SJSA1 (cell line): ENCODE measurements around the gene KCNIP1. TPM values are rescaled to one million over a fixed set of nuclear protein-coding genes. Genes with fewer than 3 reads are reported as not detected.
"Not testable (repeated sequence)": the region's sequence is repeated elsewhere in the genome, so short reads cannot be mapped to it uniquely, and the experiment has no call there.

ENCODE experiments used
- DNase-seq, 2 experiments: peaks; one replicate each; pipeline ENCODE4 v3.0.0-alpha.2; 2015 to 2020; ENCODE audit warnings: low spot score in 2 of 2, low read depth in 1 of 2
- H3K27ac ChIP-seq: fragments of 250-450 bp; sonication (Bioruptor Pico); 2 replicates; pipeline ENCODE4 v1.5.1; 2020; ENCODE audit warnings: mild to moderate bottlenecking, moderate library complexity
- H3K27me3 ChIP-seq: fragments of 250-450 bp; sonication (Bioruptor Pico); replicated peaks from 2 replicates; pipeline ENCODE4 v1.5.1; 2020; ENCODE audit warnings: mild to moderate bottlenecking, moderate library complexity
- H3K36me3 ChIP-seq: fragments of 250-450 bp; sonication (Bioruptor Pico); 2 replicates; pipeline ENCODE4 v1.5.1; 2020; ENCODE audit warnings: mild to moderate bottlenecking
- H3K4me1 ChIP-seq: fragments of 250-450 bp; sonication (Bioruptor Pico); replicated peaks from 2 replicates; pipeline ENCODE4 v1.6.1; 2021; ENCODE audit warnings: mild to moderate bottlenecking
- H3K4me3 ChIP-seq: fragments of 250-450 bp; sonication (Bioruptor Pico); 2 replicates; pipeline ENCODE4 v1.5.1; 2020; ENCODE audit warnings: mild to moderate bottlenecking
- H3K9me3 ChIP-seq: fragments of 250-450 bp; sonication (Bioruptor Pico); replicated peaks from 2 replicates; pipeline ENCODE4 v1.5.1; 2020; ENCODE audit warnings: mild to moderate bottlenecking
- total RNA-seq: library from RNA; depleted of rRNA; stranded (reverse); fragments of >200 nt; shearing (Covaris generic); gene quantifications from 2 replicates; pipeline ENCODE4 v1.2.3, GENCODE V29; 2014

Gene KCNIP1
- total RNA-seq, 1 experiment from 2014 or later = 3.1 TPM

DNA sequence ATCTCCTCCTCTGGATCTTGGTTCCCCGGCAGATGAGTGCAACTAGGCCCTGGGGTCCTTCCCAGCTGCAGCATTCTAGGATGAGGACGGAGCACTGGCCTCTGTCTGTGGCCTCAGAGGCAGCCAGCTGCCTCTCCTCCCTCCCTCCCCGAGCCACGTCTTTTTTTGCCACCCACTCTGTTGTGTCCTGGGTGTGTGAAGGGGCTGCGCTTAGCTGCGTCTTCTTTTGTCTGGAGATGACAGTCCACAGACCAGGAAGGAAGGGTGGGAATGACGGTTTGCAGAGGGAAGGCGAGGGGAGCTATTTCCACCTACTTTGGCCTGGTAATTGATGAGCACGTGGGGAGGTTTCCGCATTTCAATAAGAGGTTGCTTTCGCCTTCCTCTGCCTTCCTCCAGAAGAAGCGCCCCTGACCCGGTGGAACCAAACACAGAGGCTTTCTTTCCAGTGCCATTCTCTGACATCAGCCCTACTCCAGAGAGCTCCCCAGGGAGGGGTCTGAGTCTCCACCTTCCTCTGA is 245.2 kb downstream of the KCNIP1 start:
- H3K27me3 ChIP-seq = peaks cover 2% of the 10 kb centered on the region; the same call in 1 of the 2 replicates
- H3K27ac ChIP-seq = no peak overlapping the region
- H3K36me3 ChIP-seq = no peaks in the 10 kb centered on the region
- peak in 1 of 2 experiments; percentile 40 for DNase-seq
- peaks cover 14% of the 10 kb centered on the region for H3K4me1 ChIP-seq
- H3K4me3 ChIP-seq = no peak overlapping the region
- H3K9me3 ChIP-seq = no peaks in the 10 kb centered on the region

DNA sequence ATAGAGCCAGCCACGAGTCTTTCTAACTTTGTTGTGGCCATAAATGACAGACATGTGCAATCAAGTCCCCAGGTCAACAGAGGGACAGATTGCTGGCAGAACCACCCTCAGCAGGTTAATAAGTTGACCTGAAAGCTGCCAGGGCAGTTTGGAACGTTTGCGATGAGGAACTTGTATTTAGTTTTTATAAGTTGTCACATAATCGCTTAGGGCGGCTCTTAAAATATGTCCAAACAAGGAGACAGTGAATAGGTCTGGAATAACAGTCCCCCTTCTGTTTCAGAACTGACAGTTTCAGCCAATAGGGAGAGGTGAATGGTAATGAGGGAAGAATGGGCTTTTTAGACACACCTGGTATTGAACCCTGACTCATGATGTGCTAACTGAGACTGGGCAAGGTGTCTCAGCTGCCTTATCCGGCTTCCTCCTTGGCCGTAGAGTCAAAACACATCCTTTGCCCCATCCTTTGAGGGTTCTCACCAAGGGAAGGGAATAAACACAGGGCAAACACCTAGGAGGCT is 246.2 kb downstream of the KCNIP1 start:
- peaks cover 7% of the 10 kb centered on the region for H3K4me1 ChIP-seq
- H3K9me3 ChIP-seq = no peaks in the 10 kb centered on the region
- H3K27ac ChIP-seq = no peak overlapping the region
- H3K4me3 ChIP-seq = no peak overlapping the region
- no peaks in the 10 kb centered on the region for H3K27me3 ChIP-seq
- H3K36me3 ChIP-seq = no peaks in the 10 kb centered on the region
- DNase-seq = no peak

DNA sequence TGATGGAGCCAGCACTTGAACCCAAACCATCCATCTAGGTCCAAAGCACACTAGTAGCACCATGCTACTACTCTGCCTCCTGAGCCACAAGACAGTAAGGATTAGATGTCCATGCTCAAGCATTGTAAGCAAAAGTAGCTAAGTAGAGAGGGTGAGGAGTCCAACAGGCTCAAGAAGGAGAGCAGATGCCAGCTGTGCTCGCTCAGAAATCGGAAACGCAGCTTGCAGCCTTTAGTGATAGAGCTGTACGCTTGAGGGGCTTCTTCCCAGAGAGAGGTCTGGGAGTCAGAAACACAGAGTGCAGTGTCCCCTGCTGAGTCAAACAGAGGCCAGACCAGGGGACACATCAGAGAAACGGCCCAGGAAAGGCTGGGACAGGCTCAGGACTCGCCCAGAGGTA is 247.0 kb downstream of the KCNIP1 start:
- Histone ChIP-seq H3K4me3 (no peak overlapping the region), H3K9me3 (no peaks in the 10 kb centered on the region), H3K36me3 (no peaks in the 10 kb centered on the region), H3K27me3 (no peaks in the 10 kb centered on the region), H3K27ac (no peak overlapping the region), H3K4me1 (peaks cover under 1% of the 10 kb centered on the region)
- DNase-seq = no peak

DNA sequence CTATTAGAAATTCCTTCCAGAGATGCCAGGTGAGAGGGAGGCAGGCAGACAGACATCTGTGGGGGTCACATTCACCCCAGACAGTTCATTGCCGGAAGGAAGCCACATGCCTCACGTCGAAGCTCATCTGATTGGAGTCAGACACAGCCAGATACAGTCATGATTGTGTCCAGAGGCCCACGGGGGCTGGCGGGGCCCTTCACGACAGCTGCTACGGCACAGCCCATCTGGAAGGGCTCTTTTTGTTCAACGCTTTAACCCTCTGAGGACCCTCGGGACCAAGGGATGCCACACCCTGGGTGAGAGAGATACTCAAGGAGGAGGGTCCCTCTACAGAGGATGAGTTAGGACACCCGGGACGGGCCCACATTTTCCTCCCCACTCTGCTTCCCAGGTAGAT is 247.8 kb downstream of the KCNIP1 start:
- no peak for DNase-seq
- no peak overlapping the region for H3K4me3 ChIP-seq
- no peaks in the 10 kb centered on the region for H3K36me3 ChIP-seq
- H3K9me3 ChIP-seq = no peaks in the 10 kb centered on the region
- no peak overlapping the region for H3K27ac ChIP-seq
- peaks cover under 1% of the 10 kb centered on the region; the same call in 1 of the 2 replicates for H3K4me1 ChIP-seq
- no peaks in the 10 kb centered on the region for H3K27me3 ChIP-seq

DNA sequence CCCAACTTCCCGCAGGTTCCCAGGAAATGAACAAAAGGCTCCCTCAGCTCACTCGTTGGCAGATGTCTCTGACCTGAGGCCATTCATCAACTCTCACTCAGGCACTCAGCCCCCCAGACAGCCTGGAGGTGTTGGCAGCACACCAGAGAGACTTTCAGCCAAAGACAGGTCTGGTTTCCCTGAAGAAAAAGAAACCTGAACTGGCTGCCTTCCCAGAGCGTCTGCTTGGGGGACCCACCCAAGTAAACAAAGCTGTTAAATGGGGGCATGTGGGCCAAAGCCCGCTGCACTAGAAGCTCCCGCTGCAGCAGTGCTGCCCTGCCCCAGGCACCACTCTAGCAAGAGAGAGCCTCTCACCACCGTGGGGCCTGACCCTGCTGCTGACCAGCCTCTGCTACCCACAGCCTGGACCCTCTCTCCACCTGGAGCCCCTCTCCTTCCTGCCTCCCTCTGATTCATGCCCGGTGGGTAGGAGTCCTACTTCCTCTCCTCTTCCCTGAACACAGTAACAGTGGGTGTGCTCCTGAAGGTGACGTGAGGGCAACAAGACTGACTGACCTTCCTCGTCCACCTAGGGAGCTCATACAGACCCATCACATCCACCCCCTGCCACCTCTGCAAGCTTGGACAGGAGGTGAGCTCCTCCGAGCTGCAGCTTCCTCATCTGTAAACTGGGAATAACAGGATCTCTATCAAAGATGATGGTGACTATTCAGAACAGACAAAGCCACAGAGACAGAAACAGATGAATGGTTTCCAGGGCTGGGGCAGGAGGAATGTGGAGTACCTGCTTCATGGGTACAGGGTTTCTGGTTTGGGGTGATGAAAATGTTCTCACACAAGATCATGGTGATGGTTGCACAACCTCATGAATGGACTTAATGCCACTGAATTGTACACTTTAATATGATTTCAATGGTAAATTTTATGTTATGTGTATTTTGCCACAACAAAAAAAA is 248.7 kb downstream of the KCNIP1 start:
- Histone ChIP-seq H3K36me3 (no peaks in the 10 kb centered on the region), H3K27me3 (no peaks in the 10 kb centered on the region), H3K9me3 (no peaks in the 10 kb centered on the region), H3K4me1 (peaks cover 10% of the 10 kb centered on the region), H3K27ac (no peak overlapping the region), H3K4me3 (no peak overlapping the region)
- no peak for DNase-seq

DNA sequence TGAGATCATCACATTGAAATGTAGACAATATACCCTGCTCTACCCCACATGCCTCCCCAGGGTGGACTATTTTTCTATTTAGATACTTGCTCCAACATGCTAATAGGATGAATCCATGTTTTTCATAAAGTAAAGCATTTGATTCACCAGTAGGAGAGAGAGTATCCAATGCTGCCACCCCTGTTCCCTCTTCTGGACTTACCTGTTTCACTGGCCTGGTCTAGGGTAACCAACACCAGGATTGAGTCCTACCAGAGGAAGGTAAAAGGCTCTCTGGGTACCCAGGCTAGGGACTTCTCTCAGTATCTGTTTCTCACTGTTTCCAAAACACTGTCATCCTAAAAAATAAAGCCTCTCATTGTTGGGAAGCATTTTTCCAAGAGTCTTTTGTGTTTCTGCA is 249.5 kb downstream of the KCNIP1 start:
- no peak overlapping the region for H3K4me3 ChIP-seq
- no peaks in the 10 kb centered on the region for H3K27me3 ChIP-seq
- H3K36me3 ChIP-seq = no peaks in the 10 kb centered on the region
- no peak for DNase-seq
- H3K9me3 ChIP-seq = no peaks in the 10 kb centered on the region
- H3K4me1 ChIP-seq = peaks cover 15% of the 10 kb centered on the region
- H3K27ac ChIP-seq = no peak overlapping the region

DNA sequence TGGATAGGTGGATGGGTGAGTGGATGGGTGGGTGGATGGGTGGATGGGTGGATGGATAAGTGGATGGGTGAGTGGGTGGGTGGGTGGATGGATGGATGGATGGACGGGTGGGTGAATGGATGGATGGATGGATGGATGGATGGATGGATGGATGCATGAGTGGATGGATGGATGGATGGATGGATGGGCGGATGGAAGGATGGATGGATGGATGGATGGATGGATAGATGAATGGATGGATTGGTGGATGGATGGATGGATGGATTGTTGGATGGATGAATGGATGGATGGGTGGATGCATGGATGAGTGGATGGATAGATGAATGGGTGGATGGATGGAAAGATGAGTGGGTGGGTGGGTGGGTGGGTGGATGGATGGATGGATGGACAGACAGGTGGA is 250.7 kb downstream of the KCNIP1 start:
- peaks cover 15% of the 10 kb centered on the region for H3K4me1 ChIP-seq
- H3K9me3 ChIP-seq, H3K27me3 ChIP-seq, H3K4me3 ChIP-seq, H3K36me3 ChIP-seq, H3K27ac ChIP-seq, DNase-seq: not testable (repeated sequence)

DNA sequence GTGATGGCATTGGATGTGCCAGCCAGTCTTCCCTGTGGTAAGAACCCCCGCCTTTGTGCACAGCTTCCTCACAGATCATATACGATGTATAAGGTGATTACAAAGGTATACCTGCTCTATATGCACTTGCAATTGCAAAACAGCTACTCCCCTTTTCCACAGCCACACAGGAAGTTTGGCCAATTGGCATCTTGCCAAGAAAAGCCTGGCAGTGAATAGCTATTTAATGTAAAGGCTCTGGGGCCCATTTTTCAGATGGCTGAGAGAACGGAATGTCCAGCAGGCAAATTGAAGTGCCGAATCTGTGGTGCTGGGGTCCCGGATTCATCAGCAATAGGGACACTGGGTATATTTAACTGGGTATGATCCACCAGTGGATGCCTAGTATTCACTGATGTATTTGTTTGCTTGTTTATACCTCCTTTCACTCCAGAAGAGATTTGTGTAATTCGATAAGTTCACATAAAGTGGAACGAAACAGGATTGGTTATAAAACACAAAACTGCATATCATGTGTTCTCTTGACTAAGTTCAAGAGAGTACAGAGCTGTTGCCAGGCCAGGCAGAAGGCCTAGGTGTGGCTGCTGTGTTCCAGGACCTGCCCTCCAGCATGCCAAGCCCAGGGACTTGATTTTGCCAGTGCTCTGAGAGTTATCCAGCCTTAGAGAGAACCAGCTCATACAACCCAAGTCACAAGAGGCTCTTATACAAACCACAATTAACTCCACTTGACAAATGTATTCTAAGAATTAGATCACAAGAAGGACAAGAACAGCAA is 252.0 kb downstream of the KCNIP1 start:
- no peaks in the 10 kb centered on the region for H3K9me3 ChIP-seq
- DNase-seq = no peak
- no peaks in the 10 kb centered on the region for H3K27me3 ChIP-seq
- no peak overlapping the region for H3K27ac ChIP-seq
- no peak overlapping the region for H3K4me3 ChIP-seq
- peaks cover 15% of the 10 kb centered on the region for H3K4me1 ChIP-seq
- H3K36me3 ChIP-seq = no peaks in the 10 kb centered on the region

DNA sequence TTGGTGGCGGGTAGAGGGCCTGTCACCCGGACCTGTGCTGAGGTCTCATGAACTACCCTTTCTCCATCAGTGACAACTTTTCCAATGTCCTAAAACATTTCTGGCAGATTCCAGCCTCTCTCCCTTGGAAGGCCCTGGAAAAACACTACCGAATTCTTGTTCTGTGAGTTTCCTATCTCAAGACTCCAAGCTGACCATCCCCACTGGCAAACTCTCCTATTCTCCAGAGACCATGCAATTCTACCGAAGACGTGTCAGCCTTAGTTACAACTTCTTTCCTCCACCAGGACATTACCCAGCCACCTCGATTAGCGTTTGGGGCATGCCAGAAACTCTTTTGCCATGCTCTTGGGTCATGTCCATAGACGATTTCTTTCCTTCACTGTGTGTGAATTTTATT is 252.9 kb downstream of the KCNIP1 start:
- H3K27me3 ChIP-seq = no peaks in the 10 kb centered on the region
- no peak for DNase-seq
- H3K4me3 ChIP-seq = no peak overlapping the region
- peaks cover 15% of the 10 kb centered on the region for H3K4me1 ChIP-seq
- H3K27ac ChIP-seq = no peak overlapping the region
- no peaks in the 10 kb centered on the region for H3K9me3 ChIP-seq
- H3K36me3 ChIP-seq = no peaks in the 10 kb centered on the region

DNA sequence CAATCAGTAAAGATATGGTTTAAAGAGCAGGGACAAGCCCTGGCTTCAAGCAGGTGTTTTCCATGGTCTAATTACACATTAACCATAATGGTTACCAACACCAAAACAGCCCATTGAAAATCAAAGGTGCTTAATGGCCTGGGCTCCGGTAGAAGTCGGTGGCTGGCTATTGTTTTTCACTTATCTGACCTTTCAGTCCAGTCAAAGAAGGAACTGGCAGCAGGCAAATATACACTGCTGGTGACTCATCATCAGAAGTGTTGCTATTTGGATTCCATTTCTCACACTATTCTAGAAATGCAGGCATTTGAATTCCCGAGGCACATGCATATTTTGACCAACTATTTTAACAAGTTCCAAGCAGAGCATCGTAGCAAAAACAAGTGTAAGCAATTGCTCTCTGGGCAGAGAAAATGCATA is 253.4 kb downstream of the KCNIP1 start:
- H3K9me3 ChIP-seq = no peaks in the 10 kb centered on the region
- DNase-seq = peak in 1 of 2 experiments; percentile 60
- H3K4me3 ChIP-seq = no peak overlapping the region
- no peaks in the 10 kb centered on the region for H3K27me3 ChIP-seq
- H3K4me1 ChIP-seq = peaks cover 15% of the 10 kb centered on the region
- no peak overlapping the region for H3K27ac ChIP-seq
- no peaks in the 10 kb centered on the region for H3K36me3 ChIP-seq

DNA sequence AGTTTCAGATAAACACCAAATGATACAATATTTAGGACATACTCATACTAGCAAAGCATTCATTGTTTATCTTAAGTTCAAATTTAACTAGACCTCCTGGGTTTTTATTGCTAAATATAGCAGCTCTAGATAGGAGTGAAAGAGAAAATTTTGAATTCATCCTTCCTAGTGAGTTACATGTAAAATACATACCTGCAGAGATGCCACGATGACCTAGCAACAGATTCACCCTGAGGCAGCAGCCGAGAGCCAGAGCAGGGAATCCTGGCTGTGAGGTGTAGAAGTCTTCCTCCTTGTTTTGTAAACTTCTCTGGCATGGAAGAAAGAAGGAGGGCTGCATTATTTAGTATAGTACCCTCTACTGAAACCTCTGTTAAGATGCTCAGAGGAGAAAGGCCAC is 253.8 kb downstream of the KCNIP1 start:
- H3K4me3 ChIP-seq = no peak overlapping the region
- no peak for DNase-seq
- H3K36me3 ChIP-seq = no peaks in the 10 kb centered on the region
- peaks cover 15% of the 10 kb centered on the region for H3K4me1 ChIP-seq
- H3K27ac ChIP-seq = no peak overlapping the region
- H3K9me3 ChIP-seq = no peaks in the 10 kb centered on the region
- no peaks in the 10 kb centered on the region for H3K27me3 ChIP-seq

DNA sequence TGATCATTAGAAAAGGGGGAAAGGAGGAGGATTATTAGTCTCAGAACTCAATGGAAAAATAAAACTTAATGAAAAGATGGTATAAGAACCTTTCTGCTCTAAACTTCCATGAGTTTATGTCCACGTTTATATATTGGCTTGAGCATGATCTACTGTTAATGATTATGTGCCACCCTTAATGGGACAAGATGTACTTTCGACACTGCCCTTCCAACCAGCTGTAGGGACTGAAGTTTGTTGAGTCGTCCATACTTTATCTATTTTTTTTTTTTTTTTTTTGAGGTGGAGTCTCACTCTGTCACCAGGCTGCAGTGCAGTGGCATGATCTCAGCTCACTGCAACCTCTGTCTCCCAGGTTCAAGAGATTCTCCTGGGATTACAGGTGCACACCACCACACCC is 254.7 kb downstream of the KCNIP1 start:
- Histone ChIP-seq H3K27ac (no peak overlapping the region), H3K4me3 (no peak overlapping the region), H3K27me3 (no peaks in the 10 kb centered on the region), H3K4me1 (peaks cover 15% of the 10 kb centered on the region), H3K36me3 (no peaks in the 10 kb centered on the region), H3K9me3 (no peaks in the 10 kb centered on the region)
- DNase-seq = no peak

DNA sequence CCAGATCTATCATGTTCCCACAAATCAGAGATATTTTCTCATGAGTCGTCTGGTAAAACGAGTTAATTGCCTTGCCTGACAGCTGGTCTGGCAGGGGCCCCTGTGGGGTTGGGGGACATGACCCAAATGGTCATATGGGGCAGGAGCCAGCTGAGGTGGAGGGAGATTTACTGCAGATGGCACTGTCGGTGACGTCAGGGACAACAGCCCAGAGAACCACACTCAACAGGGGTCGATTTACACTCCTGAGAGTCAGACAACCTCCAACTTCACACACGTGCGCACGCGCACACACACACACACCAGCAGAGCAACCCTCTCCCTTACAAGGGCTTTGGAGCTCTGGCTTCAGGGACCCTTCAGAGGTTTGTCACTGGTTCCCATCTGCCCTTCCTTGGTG is 256.3 kb downstream of the KCNIP1 start:
- H3K4me3 ChIP-seq = no peak overlapping the region
- peaks cover 15% of the 10 kb centered on the region for H3K4me1 ChIP-seq
- H3K27me3 ChIP-seq = no peaks in the 10 kb centered on the region
- H3K27ac ChIP-seq = no peak overlapping the region
- no peaks in the 10 kb centered on the region for H3K9me3 ChIP-seq
- no peaks in the 10 kb centered on the region for H3K36me3 ChIP-seq
- no peak for DNase-seq
